ENCODE measurements around the gene L3MBTL2. TPM values are rescaled to one million over a fixed set of nuclear protein-coding genes. Genes with fewer than 3 reads are reported as not detected.

L3MBTL2 gene
- total RNA-seq, 1 experiment from 2014 or later, result 29.9 TPM

DNA sequence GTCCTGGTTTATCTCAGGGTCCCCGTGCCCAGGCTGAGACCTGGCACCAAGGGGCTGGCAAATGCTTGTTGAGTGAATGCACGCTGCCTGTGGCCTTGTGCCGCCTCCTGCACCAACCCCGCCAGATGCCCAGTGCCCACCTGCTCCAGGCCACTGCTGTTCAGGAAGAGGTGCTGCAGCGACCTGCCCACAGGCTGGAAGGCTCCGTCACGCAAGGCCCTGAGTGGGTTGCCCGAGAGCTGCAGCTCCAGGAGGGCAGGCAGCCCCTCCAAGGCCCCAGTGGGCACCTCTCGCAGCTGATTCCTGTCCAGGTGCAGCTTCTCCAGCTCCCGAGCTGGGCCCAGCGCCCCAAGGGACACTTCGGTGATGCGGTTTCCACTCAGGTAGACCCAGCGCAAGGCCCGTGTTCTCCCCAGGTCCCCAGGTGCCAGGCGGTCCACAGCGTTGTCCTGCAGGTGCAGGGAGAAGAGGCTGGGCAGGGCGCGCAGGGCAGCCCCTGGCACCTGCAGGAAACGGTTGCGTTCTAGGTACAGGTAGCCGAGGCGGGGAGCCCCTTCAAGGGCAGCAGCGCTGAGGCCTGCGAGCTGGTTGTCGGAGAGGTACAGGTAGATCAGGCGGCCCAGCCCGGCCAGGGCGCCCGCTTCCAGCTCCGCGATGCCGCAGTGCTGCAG, 32.1 kb downstream of the L3MBTL2 start:
- DNase-seq (ENCODE audit: low read depth, low spot score), result no peak
- in situ Hi-C loops (cut with HindIII; ENCODE audit: low pct_unique_long_range_greater_than_20kb, low sequenced_read_pairs), result no loop called here

DNA sequence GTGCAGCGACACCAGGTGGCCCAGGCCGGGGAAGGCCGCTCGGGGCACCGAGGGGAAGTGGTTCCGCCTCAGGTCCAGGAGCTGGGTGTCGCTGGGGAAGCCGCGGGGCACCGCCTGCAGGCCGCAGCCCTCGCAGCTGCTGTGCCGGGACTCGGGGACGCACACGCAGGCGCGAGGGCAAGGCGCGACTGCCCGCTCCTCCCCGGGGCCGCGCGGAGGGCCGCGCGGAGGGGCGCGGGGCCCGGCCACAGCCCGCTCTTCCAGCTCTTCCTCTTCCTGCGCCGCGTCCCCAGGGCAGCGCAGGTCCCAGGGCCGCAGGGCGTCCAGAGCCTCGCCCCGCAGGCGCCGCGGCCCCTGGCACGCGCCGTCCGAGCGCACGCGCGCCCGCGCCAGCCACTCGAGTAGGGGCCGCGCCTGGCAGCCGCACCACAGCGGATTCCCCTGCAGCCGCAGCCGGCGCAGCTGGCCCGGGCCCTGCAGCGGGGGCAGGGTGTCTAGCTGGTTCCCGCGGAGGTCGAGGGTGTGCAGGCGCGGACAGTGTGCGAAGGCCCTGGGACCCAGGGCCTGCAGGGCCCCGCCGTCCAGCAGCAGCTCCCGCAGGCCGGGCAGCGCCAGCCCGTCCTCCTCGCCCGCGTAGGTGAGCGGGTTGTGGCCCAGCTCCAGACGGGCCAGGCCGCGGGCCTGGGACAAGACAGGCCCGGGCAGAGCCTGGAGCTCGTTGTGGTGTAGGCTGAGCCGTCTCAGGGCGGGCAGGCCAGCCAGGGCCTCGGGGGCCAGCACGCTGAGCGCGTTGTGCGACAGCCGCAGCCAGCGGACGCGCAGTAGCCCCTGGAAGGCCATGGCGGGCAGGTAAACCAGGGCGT, 32.8 kb downstream of the L3MBTL2 start:
- no peak for DNase-seq (ENCODE audit: low read depth, low spot score)
- in situ Hi-C loops (cut with HindIII; ENCODE audit: low pct_unique_long_range_greater_than_20kb, low sequenced_read_pairs), result no loop called here

DNA sequence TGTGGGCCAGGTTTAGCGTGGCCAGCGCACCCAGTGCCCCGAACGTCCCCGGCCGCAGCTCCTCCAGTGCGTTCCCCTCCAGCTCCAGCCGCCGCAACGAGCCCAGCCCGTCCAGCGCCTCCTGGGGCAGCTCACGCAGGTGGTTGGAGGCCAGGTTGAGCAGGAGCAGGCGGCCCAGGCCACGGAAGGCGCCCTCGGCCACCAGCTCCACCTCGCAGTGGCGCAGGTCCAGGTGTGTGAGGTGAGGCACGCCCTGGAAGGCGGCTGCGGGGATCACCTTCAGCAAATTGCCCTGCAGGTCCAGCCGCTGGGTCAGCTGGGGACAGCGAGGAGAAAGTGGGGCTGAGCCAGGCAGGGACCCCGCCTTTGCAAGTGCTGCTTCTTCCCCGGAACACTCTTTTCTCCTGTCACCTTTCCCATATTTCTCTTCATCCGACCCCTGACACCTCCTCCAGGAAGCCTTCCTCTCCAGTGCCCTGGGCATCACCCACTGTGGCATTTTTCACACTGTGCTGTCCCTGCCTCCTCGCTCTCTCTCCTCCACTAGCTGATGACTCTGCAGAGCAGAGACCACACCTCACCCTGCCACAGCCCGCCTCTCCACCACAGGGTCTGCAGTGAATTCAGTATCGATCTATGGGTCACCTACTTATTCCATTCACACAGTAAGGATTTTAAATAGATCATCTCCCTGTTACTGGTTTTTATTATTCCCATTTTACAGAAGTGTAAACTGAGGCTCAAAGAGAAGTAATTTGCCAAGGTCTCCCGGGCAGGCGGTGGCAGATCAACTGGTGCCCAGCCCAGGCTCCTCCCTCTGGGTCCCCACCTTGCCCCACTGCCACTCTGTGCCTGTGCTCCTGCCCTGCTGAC, 33.7 kb downstream of the L3MBTL2 start:
- in situ Hi-C loops (cut with HindIII; ENCODE audit: low pct_unique_long_range_greater_than_20kb, low sequenced_read_pairs), result no loop called here
- no peak for DNase-seq (ENCODE audit: low read depth, low spot score)

DNA sequence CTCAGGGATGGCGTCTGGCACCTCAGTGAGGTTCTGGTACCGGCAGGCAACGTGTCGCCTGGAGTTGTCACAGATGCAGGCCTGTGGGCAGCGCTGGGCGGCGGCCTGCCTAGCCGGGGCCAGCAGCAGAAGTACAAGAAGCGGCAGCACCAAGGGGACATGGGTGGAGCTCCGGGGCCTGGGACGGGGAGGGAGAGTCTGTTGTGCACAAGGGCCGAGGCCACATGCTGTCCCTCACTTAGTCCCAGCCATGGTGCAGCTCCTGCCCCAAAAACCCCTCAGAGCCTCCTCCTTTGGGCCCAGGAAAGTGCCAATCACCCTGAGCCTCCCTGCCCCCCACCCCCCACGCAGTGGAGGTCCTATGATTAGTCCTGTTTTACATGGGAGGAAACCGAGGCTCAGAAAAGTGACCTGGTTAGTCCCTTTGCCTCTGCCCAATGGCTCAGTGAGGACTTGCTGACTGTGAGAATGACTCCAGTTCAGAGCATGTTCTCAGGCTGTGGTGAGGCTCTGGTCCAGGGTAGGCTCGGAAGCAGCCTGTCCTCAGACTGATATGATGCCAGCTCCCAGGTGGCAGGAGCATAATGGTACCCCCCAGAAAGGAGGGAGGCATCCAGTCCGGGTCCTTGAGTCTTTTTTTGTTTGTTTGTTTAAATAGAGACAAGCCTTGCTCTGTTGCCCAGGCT, 34.5 kb downstream of the L3MBTL2 start:
- DNase-seq (ENCODE audit: low read depth, low spot score), result no peak
- in situ Hi-C loops (cut with HindIII; ENCODE audit: low pct_unique_long_range_greater_than_20kb, low sequenced_read_pairs), result no loop called here

DNA sequence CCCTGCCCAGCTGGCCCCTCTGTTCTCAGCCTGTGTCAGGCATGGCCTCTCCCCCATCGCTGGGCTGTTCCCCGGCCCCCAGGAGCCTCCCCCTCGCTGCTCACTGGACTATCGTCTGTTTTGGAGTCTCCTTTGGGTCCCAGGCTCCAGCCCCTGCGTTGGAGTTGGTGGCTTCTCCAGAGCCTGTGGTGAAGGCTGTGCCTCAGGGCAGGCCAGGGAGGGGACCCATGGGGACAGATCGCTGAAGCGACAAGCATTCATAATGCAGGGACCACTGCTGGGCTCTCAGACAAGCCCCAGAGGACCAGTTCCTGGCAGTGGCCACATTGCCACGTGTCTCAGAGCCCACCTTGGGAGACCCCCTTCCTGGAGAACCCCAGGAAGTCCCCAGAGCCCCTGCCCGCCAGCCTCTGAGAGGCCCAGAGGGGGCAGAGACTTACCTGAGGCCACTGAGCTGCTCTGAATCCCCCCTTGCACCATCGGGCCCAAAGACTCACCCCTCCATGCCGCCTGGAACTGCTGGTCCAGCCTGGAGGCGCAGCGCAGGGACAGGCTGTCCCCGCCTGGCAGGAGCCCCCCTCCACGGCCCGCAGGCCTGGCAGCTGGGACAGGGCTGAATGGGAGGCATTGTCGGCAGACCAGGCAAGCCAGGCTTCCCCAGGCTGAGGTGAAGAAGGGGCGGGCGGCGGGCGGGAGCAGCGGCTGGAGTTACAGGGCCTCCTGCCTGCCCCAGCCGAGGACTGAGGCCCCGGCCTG, 35.4 kb downstream of the L3MBTL2 start, which contains the start of gene CHADL:
TSS of gene CHADL (minus strand) at position 555 of the 756 bp plus-strand sequence. CDS start at position 505, 50 bp downstream.
- in situ Hi-C loops (cut with HindIII; ENCODE audit: low pct_unique_long_range_greater_than_20kb, low sequenced_read_pairs), result no loop called here
- peak; percentile 77 for DNase-seq (ENCODE audit: low read depth, low spot score)

DNA sequence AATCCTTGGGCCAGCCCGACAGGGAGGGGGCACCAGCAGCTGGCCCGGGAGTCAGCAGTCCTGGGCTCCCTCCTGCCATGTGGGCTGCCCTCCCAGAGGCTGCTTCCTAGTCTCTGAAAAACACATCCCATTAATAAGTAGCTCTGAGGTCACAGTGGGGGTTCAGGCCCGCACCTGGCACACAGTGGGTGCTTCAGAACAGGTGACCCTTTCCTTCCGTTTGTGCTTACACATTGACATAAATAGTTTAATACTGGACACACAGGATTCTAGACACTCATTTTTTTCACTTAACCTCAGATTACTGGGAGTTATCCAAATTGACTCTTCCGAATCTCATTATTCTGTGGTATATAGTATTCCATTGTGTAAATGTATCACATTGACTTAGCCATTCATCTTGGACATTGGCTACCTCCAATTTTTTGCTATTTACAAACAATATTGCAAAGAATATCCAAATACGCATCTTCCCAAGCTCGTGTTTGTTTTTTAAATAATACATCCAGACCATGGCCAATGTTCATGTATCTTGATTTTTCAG, 36.1 kb downstream of the L3MBTL2 start:
- DNase-seq (ENCODE audit: low read depth, low spot score), result no peak
- in situ Hi-C loops (cut with HindIII; ENCODE audit: low pct_unique_long_range_greater_than_20kb, low sequenced_read_pairs), result no loop called here

DNA sequence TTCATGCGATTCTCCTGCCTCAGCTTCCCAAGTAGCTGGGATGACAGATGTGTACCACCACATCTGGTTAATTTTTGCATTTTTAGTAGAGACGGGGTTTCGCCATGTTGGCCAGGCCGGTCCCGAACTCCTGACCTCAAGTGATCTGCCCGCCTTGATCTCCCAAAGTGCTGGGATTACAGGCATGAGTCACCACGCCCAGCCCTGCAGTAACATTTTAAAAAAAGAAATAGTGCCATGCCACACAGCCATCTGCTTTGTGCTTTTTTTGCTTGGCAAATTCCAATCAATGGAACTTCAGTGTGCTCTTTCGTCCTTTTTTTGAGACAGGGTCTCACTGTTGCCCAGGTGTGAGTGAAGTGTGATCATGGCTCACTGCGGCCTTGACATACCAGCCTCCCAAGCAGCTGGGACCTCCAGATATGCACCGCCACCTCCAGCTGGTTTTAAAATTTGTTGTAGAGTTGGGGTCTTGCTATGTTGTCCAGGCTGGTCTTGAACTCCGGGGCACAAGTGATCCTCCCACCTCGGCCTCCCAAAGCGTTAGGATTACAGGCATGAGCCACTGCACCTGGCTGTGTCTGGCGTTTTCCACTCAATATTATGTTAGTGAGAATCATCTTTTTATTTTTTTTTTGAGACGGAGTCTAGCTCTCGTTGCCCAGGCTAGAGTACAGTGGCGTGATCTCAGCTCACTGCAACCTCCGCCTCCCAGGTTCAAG, 37.4 kb downstream of the L3MBTL2 start:
- in situ Hi-C loops (cut with HindIII; ENCODE audit: low pct_unique_long_range_greater_than_20kb, low sequenced_read_pairs), result no loop called here
- no peak for DNase-seq (ENCODE audit: low read depth, low spot score)

DNA sequence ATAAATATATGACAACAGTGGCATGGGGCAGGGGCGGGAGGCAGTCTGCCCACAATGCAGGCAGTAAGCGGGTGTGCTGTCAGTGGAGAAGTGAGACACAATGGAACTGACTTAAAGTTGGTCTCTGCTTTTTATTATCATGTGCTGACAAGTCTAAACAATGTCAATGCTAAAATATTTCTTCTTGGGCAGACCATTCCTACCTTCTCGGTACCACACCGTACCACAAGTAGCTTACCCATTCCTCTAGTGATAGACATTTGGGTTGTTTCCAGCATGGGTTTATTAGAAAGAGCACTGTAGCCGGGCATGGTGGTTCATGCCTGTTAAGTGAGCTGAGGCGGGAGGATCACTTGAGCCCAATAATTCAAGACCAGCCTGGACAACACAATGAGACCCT, 38.2 kb downstream of the L3MBTL2 start:
- no peak for DNase-seq (ENCODE audit: low read depth, low spot score)
- in situ Hi-C loops (cut with HindIII; ENCODE audit: low pct_unique_long_range_greater_than_20kb, low sequenced_read_pairs), result no loop called here

DNA sequence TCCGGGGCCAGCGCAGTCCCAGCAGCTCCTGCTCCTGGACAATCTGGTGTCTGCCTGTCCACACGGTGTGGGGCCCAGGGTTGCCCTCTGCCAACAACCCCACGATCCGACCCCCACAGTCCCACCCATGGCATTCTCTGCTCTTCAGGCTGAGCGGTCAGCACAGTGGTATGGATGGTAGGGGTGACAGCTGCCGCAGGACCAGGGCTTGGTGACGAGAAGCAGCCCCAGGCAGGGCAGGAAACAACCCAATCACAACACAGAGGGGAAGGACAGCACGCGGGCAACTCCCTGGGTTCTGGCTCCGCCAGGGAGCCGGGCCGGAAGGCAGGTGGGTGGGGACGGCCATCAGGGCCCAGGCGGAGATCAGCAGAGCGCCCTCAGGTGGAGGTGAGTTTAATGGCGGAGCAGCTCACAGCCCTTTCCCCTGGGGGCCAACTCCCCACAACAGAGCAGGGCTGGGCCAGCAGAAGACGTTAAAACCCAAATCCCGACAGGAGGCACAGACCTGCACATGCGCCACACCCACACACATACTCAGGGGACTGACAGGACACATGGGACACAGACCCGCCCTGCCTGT, 40.9 kb downstream of the L3MBTL2 start:
- in situ Hi-C loops (cut with HindIII; ENCODE audit: low pct_unique_long_range_greater_than_20kb, low sequenced_read_pairs), result no loop called here
- DNase-seq (ENCODE audit: low read depth, low spot score), result no peak

DNA sequence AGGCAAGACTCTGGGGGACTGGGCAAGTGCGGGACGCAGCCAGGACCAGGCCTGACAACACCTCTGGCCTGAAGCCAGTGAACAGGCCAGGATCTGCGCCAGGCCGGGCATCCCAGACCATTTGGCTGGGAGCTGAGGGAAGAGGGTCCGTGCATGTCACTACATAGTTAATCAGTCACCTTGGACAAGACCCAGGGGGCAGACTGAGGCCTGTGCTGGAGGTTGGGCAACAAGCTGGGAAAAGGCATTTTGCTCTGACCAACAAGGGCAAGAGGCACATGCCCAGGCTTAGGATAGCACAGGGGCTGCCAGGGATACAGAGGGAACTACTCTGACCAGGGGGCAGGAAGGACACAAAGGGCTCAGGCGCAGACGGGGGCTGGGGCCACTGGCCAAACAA, 42.6 kb downstream of the L3MBTL2 start:
- in situ Hi-C loops (cut with HindIII; ENCODE audit: low pct_unique_long_range_greater_than_20kb, low sequenced_read_pairs), result no loop called here
- DNase-seq (ENCODE audit: low read depth, low spot score), result no peak

DNA sequence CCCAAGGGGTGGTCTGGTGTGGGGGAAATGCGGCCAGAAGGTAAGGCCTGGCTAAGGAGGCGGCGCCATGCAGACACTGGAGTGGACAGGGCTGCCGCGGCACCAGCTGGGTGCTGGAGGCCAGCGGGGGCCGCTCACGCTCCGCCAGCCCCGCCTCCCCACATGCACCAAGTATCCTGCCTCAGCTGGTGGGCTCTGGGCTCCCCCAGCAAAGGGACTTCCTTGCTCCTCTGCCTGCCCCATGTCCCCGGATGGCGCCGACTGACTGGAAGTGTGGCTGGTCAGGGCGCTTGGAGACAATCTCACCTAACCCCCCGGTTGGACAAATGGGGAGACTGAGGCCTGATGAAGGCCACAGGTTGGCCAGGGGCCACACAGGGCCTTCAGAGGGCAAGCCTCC, 43.2 kb downstream of the L3MBTL2 start:
- no peak for DNase-seq (ENCODE audit: low read depth, low spot score)
- in situ Hi-C loops (cut with HindIII; ENCODE audit: low pct_unique_long_range_greater_than_20kb, low sequenced_read_pairs), result no loop called here

DNA sequence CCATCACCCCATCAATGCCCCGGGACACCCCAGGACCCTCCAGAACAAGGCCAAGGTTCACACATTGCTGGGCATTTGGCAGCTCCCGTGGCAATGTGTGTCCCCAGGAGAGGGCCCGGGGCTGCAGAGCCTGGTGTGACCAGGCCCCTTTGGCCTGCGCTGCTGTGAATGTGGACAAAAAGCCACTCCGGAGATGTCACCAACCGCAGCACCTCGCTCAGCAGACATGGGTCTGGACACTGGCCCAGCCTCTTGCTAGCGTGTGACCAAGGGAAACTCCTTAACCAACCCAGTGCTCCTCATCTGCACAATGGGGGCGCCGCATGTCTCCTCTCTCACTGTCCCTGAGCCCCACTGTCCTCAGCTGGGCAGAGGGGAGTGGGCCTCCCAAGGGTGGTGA, 43.6 kb downstream of the L3MBTL2 start:
- no peak for DNase-seq (ENCODE audit: low read depth, low spot score)
- in situ Hi-C loops (cut with HindIII; ENCODE audit: low pct_unique_long_range_greater_than_20kb, low sequenced_read_pairs), result no loop called here

DNA sequence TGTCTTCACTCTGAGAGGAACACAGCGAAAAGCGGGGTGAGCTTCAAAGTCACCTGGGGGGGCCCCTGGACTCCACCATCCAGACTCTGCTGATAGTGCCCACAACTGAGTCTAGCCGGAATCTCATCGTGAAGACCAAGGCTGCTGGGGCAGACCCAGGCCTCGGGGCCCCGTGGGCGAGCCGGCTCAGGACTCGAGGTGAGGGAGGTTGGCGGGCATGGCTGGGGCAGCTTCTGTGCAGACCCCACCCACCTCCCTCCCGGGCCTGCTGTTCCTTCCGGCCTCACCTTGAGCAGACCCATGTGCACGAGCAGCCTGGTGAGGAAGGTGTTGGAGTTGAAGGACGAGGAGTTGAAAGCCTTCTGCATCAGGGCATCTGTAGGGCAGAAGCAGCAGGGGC, 44.3 kb downstream of the L3MBTL2 start:
- in situ Hi-C loops (cut with HindIII; ENCODE audit: low pct_unique_long_range_greater_than_20kb, low sequenced_read_pairs), result no loop called here
- no peak for DNase-seq (ENCODE audit: low read depth, low spot score)

DNA sequence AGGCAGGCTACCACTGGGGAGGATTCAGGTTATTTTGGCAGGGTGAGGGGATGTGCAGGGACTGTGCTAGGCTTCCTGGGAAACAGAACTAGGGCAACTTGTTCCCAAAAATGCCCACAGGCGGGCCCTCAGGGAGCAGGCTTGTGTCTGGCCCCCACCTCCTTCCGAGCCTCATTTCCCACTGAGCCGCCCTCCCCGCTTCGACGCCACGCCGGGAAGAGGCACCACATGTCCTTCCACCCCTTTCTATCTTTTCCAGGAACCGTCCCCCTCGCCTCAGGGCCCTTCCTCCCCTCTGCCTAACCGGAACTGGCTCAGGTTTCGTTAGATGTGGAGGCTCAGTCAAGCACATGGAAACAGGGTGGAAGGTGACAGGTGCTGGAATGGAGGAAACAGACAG, 45.0 kb downstream of the L3MBTL2 start:
- no peak for DNase-seq (ENCODE audit: low read depth, low spot score)
- in situ Hi-C loops (cut with HindIII; ENCODE audit: low pct_unique_long_range_greater_than_20kb, low sequenced_read_pairs), result no loop called here

DNA sequence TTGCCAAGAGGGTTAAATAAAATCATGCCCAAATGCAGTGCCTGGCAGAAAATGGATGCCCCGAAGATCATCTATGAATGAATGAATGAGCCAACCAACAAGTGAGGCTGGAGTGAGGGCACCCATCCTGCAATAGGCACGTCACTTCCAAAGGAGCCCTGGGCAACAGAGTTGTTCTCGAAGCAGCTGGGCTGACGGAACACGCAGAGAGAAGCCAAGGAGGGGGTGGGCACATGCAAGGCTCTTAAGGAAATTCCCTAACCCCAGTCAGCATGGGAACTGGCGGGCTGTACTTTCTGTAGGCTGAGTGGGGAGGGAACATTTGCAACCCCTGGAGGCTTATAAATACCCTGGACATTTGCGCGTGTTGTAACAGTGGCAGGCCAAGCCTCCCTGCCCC, 47.3 kb downstream of the L3MBTL2 start:
- no peak for DNase-seq (ENCODE audit: low read depth, low spot score)
- in situ Hi-C loops (cut with HindIII; ENCODE audit: low pct_unique_long_range_greater_than_20kb, low sequenced_read_pairs), result no loop called here

DNA sequence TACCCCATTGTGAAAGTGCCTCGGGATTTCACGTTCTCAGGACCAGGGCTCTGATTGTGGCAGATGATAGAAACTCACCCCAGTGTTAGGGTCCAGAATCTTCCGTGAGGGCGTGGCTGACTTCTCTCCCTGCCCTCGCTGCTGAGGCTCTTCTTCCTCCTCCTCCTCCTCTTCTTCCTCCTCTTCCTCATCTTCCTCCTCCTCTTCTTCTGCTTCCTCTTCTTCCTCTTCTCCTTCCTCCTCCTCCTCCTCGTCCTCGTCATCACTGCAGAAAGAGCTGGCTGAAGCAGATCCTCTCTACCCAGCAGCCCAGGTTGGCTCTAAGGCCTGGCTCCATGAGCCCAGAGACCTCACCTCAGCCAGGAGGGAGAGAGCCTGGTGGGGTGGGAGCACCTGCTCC, 49.1 kb downstream of the L3MBTL2 start:
- in situ Hi-C loops (cut with HindIII; ENCODE audit: low pct_unique_long_range_greater_than_20kb, low sequenced_read_pairs), result no loop called here

More for the DNA sequence above, 49.1 kb downstream of the L3MBTL2 start:
- DNase-seq (ENCODE audit: low read depth, low spot score), result no peak

Measured in SK-MEL-5 (cell line).